Lower lobe of right lung (tissue), 2 donors: ENCODE data around the gene TASL. TPM values are rescaled to one million over a fixed set of nuclear protein-coding genes. Genes with fewer than 3 reads are reported as not detected.
"Not testable (repeated sequence)": the region's sequence is repeated elsewhere in the genome, so short reads cannot be mapped to it uniquely, and the experiment has no call there.

Source experiments
- ATAC-seq, 2 donors: fragments of 200-7000 bp; cut with Tn5 transposase; one replicate each; pipeline ENCODE4 v1.9.1; 2020 to 2022; ENCODE audit warnings: mild to moderate bottlenecking in 2 of 2, moderate library complexity in 2 of 2
- DNase-seq: peaks from one replicate; pipeline ENCODE4 v3.0.0-alpha.2; 2020
- H3K27ac ChIP-seq: fragments of 200-600 bp; one replicate; pipeline ENCODE4 v1.8.0; 2022
- H3K27me3 ChIP-seq: fragments of 200-600 bp; one replicate; pipeline ENCODE4 v1.8.0; 2022; ENCODE audit warnings: low read depth
- H3K36me3 ChIP-seq: fragments of 200-600 bp; one replicate; pipeline ENCODE4 v1.8.0; 2022; ENCODE audit warnings: mild to moderate bottlenecking
- H3K4me1 ChIP-seq: fragments of 200-600 bp; one replicate; pipeline ENCODE4 v1.8.0; 2022
- H3K4me3 ChIP-seq: fragments of 200-600 bp; one replicate; pipeline ENCODE4 v1.8.0; 2022; ENCODE audit warnings: mild to moderate bottlenecking
- H3K9me3 ChIP-seq: fragments of 200-600 bp; one replicate; pipeline ENCODE4 v1.8.0; 2022
- CTCF ChIP-seq: fragments of 200-600 bp; IDR thresholded peaks from one replicate; pipeline ENCODE4 v1.8.0; 2022; ENCODE audit warnings: antibody characterized with exemption, mild to moderate bottlenecking
- intact Hi-C: fragments of 100-400 bp; cut with DNase I; formaldehyde crosslinking; loops from one replicate; pipeline ENCODE4 v1.11.0; 2022
- total RNA-seq: library from RNA; stranded (reverse); fragmentation: NEBNext Ultra II Directional; extraction: Animal tissue kit (Norgen Biotek cat#: 25700); gene quantifications from one replicate; pipeline ENCODE4 v1.2.1, GENCODE V29; 2021
- donor health status: DM: no; HTN: yes; CAD: no; lungs with severe emphysema.

The TASL gene
- total RNA-seq, 1 donor from 2014 or later, result 8.0 TPM

- DNase-seq (no peak), ATAC-seq (no peak)
- intact Hi-C loops, result no loop called here
Observed at GRCh38 chrX:30618160-30618765, 40.7 kb upstream of the TASL start.

GRCh38 chrX:30615229-30615628 is 37.7 kb upstream of the TASL start:
- H3K27me3 ChIP-seq, result no peaks in the 10 kb centered on the region
- H3K4me3 ChIP-seq, result no peak overlapping the region
- DNase-seq (no peak), ATAC-seq (no peak)
- TF ChIP-seq CTCF, result no peak
- H3K4me1 ChIP-seq, result no peaks in the 10 kb centered on the region
- H3K27ac ChIP-seq, result no peak overlapping the region
- intact Hi-C loops, result no loop called here
- H3K9me3 ChIP-seq, result no peaks in the 10 kb centered on the region
- no peaks in the 10 kb centered on the region for H3K36me3 ChIP-seq

More at GRCh38 chrX:30618160-30618765, 40.7 kb upstream of the TASL start:
- Histone ChIP-seq H3K27me3 (no peaks in the 10 kb centered on the region), H3K4me1 (no peaks in the 10 kb centered on the region), H3K9me3 (no peaks in the 10 kb centered on the region), H3K36me3 (no peaks in the 10 kb centered on the region), H3K27ac (no peak overlapping the region), H3K4me3 (no peak overlapping the region)
- TF ChIP-seq CTCF, result no peak

GRCh38 chrX:30613721-30614120 is 36.2 kb upstream of the TASL start:
- H3K9me3 ChIP-seq, result no peaks in the 10 kb centered on the region
- H3K27me3 ChIP-seq, result no peaks in the 10 kb centered on the region
- no peaks in the 10 kb centered on the region for H3K4me1 ChIP-seq
- DNase-seq, result no peak
- no peak for TF ChIP-seq CTCF
- H3K36me3 ChIP-seq, result no peaks in the 10 kb centered on the region
- H3K27ac ChIP-seq, result peak overlapping the region; percentile 31
- peak in 1 of 2 donors; percentile 39 for ATAC-seq
- intact Hi-C loops, result no loop called here
- no peak overlapping the region for H3K4me3 ChIP-seq

- Histone ChIP-seq H3K27ac (no peak overlapping the region), H3K4me3 (no peak overlapping the region), H3K4me1 (no peaks in the 10 kb centered on the region), H3K27me3 (no peaks in the 10 kb centered on the region), H3K9me3 (no peaks in the 10 kb centered on the region), H3K36me3 (no peaks in the 10 kb centered on the region)
- DNase-seq, result peak; percentile 48
- intact Hi-C loops, result no loop called here
- no peak for TF ChIP-seq CTCF
- ATAC-seq, result peak; percentile 65 to 89
Observed at GRCh38 chrX:30612250-30612655, 34.7 kb upstream of the TASL start.

GRCh38 chrX:30610026-30610425 is 32.5 kb upstream of the TASL start:
- Histone ChIP-seq H3K4me3 (no peak overlapping the region), H3K27ac (no peak overlapping the region), H3K4me1 (no peaks in the 10 kb centered on the region), H3K36me3 (no peaks in the 10 kb centered on the region), H3K9me3 (no peaks in the 10 kb centered on the region), H3K27me3 (no peaks in the 10 kb centered on the region)
- intact Hi-C loops, result no loop called here
- TF ChIP-seq CTCF, result no peak
- DNase-seq (no peak), ATAC-seq (no peak)

- no peaks in the 10 kb centered on the region for H3K27me3 ChIP-seq
- no peaks in the 10 kb centered on the region for H3K4me1 ChIP-seq
- no peak for ATAC-seq
- no peak for TF ChIP-seq CTCF
- no peak overlapping the region for H3K4me3 ChIP-seq
- H3K27ac ChIP-seq, result no peak overlapping the region
- no peaks in the 10 kb centered on the region for H3K9me3 ChIP-seq
- intact Hi-C loops, result no loop called here
- no peak for DNase-seq
- H3K36me3 ChIP-seq, result no peaks in the 10 kb centered on the region
Observed at GRCh38 chrX:30607155-30607554, 29.6 kb upstream of the TASL start.

GRCh38 chrX:30600269-30601176 is 23.0 kb upstream of the TASL start:
- H3K27ac ChIP-seq, H3K27me3 ChIP-seq, intact Hi-C loops, H3K9me3 ChIP-seq, DNase-seq, H3K4me1 ChIP-seq, H3K36me3 ChIP-seq, H3K4me3 ChIP-seq: not testable (repeated sequence)
- ATAC-seq, result peak in 1 of 2 donors; percentile 42
